Ovary (tissue), 10 donors: ENCODE measurements around the gene NMS. TPM values are rescaled to one million over a fixed set of nuclear protein-coding genes. Genes with fewer than 3 reads are reported as not detected.

ENCODE experiments used
- DNase-seq, 5 donors: peaks; one replicate each; pipeline ENCODE4 v3.0.0-alpha.2; 2019 to 2020
- H3K27ac ChIP-seq, 2 donors: fragments of 200-600 bp; one replicate each; pipeline versions ENCODE4 v1.5.1 to v1.8.0; 2019 to 2022
- H3K27me3 ChIP-seq: fragments of 200-600 bp; one replicate; pipeline ENCODE4 v1.8.0; 2022
- H3K36me3 ChIP-seq: fragments of 200-600 bp; sonication (generic); one replicate; pipeline ENCODE4 v1.5.1; 2019
- H3K4me1 ChIP-seq: one replicate; pipeline ENCODE4 v1.8.1; 2013; ENCODE audit warnings: mild to moderate bottlenecking, moderate library complexity; ENCODE audit not compliant: insufficient read depth
- H3K4me3 ChIP-seq: fragments of 200-600 bp; sonication (generic); one replicate; pipeline ENCODE4 v1.5.1; 2017
- H3K9me3 ChIP-seq, 2 donors: fragments of 200-600 bp in 1 of 2; sonication (generic) in 1 of 2; one replicate each; pipeline versions ENCODE4 v1.5.1 to v1.8.1; 2013 to 2019; ENCODE audit warnings: mild to moderate bottlenecking in 1 of 2, moderate library complexity in 1 of 2
- EP300 ChIP-seq: sonication (generic); formaldehyde crosslinking; IDR thresholded peaks from one replicate; pipeline ENCODE4 v1.6.1; 2017; ENCODE audit warnings: antibody characterized with exemption
- POLR2A ChIP-seq: fragments of 450-650 bp; IDR thresholded peaks from one replicate; pipeline ENCODE4 v1.6.1; 2017; ENCODE audit warnings: antibody characterized with exemption, mild to moderate bottlenecking, moderate library complexity
- WGBS, 3 donors: extraction: QIAGEN DNeasy Blood & Tissue Kit in 1 of 3; methylation state at CpG; one replicate each; pipeline versions ENCODE4 v1.1.5 to v1.1.7; 2013 to 2017; 5-methylcytosine and 5-hydroxymethylcytosine counted together
- intact Hi-C, 4 donors: fragments of 100-400 bp; cut with DNase I; formaldehyde crosslinking; loops; one replicate each; pipeline versions ENCODE4 v1.11.0 to v1.15.1; 2022 to 2023
- long read RNA-seq, 3 donors: library from polyadenylated mRNA in 2 of 3; unstranded in 2 of 3; transcript quantifications; one replicate each; pipeline ENCODE4 v2.0.0 and lab custom pipeline, GENCODE V29; 2021 to 2026
- polyA plus RNA-seq, 2 donors: library from polyadenylated mRNA; stranded (reverse); fragments of 200-250 nt in 1 of 2; fragments of 350-450 nt in 1 of 2; fragmentation: Illumina TruSeq in 1 of 2; extraction: RNeasy Lipid Tissue Mini Kit (QIAGEN cat#74804) in 1 of 2; gene quantifications; one replicate each; pipeline ENCODE4 v1.2.3, GENCODE V29; 2013 to 2014
- total RNA-seq, 7 donors: library from RNA; depleted of rRNA in 2 of 7; stranded (reverse); fragments of >200 nt in 2 of 7; fragmentation: NEBNext Ultra II Directional in 3 of 7; extraction: Animal tissue kit (Norgen Biotek cat#: 25700) in 3 of 7; gene quantifications; one replicate each; pipeline versions ENCODE4 v1.1.0 to v1.2.4, GENCODE V29; 2016 to 2023
- TF ChIP-seq, protein P1 (sequence below), 3 donors: fragments of 450-650 bp in 2 of 3; fragments of 200-600 bp in 1 of 3; IDR thresholded peaks; one replicate each; pipeline versions ENCODE4 v1.5.1 to v1.8.0; 2016 to 2022; ENCODE audit warnings: antibody characterized with exemption in 3 of 3, mild to moderate bottlenecking in 1 of 3
- donor health status: DM: no; HTN: no; CAD: no; lungs with moderate emphysema.
- donor health status: DM: no; HTN: no; CAD: no.
- donor health status: Bipolar disorder and iron deficiency.
- donor health status: DM: yes; HTN: yes; CAD: no.
- donor health status: DM: no; HTN: no; CAD: no.
- donor health status: DM: yes; HTN: yes; CAD: no.

The NMS gene, protein sequence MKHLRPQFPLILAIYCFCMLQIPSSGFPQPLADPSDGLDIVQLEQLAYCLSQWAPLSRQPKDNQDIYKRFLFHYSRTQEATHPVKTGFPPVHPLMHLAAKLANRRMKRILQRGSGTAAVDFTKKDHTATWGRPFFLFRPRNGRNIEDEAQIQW
- not detected for total RNA-seq
- polyA plus RNA-seq, result not detected
- long read RNA-seq, donor 1, result 0 reads
- long read RNA-seq, donor 2, result 0 reads
- long read RNA-seq, donor 3, result 0 reads

DNA sequence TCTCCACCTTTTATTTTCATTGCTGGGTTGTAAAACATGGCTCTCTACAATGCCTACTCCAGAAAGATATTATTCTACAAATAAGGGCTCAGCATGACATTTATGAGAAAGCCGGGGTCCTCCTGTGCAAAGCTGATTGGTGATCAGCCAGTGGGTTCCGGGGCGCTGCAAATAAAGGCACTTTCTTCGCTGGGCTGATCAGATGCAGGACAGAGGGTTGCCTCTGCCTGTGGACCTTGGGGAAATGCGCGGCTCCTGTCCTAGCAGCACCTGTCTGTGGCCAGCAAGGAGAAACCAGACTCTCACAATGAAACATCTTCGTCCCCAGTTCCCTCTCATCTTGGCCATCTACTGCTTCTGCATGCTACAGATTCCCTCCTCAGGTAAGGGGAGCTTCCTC is at the start of gene NMS:
NMS (plus strand) TSS at position 301 of the 400 bp plus-strand sequence; CDS start at position 308, 7 bp downstream.
- H3K9me3 ChIP-seq, result no peaks in the 10 kb centered on the region
- H3K4me1 ChIP-seq, result no peaks in the 10 kb centered on the region
- WGBS, 3 donors, result 76 to 83% (median 81%) methylated on average over 7 of the region's 7 CpGs
- intact Hi-C loops, result no loop called here
- no peak within 1 kb of the TSS for H3K27ac ChIP-seq
- H3K27me3 ChIP-seq, result no peaks in the 10 kb centered on the region
- no peak for TF ChIP-seq EP300
- no peak for TF ChIP-seq POLR2A
- TF ChIP-seq, protein P1, sequence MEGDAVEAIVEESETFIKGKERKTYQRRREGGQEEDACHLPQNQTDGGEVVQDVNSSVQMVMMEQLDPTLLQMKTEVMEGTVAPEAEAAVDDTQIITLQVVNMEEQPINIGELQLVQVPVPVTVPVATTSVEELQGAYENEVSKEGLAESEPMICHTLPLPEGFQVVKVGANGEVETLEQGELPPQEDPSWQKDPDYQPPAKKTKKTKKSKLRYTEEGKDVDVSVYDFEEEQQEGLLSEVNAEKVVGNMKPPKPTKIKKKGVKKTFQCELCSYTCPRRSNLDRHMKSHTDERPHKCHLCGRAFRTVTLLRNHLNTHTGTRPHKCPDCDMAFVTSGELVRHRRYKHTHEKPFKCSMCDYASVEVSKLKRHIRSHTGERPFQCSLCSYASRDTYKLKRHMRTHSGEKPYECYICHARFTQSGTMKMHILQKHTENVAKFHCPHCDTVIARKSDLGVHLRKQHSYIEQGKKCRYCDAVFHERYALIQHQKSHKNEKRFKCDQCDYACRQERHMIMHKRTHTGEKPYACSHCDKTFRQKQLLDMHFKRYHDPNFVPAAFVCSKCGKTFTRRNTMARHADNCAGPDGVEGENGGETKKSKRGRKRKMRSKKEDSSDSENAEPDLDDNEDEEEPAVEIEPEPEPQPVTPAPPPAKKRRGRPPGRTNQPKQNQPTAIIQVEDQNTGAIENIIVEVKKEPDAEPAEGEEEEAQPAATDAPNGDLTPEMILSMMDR (IDR thresholded peaks at IDR 0.05), result no peak
- DNase-seq, result no peak
- H3K36me3 ChIP-seq, result no peaks in the 10 kb centered on the region
- H3K4me3 ChIP-seq, result no peak within 1 kb of the TSS

DNA sequence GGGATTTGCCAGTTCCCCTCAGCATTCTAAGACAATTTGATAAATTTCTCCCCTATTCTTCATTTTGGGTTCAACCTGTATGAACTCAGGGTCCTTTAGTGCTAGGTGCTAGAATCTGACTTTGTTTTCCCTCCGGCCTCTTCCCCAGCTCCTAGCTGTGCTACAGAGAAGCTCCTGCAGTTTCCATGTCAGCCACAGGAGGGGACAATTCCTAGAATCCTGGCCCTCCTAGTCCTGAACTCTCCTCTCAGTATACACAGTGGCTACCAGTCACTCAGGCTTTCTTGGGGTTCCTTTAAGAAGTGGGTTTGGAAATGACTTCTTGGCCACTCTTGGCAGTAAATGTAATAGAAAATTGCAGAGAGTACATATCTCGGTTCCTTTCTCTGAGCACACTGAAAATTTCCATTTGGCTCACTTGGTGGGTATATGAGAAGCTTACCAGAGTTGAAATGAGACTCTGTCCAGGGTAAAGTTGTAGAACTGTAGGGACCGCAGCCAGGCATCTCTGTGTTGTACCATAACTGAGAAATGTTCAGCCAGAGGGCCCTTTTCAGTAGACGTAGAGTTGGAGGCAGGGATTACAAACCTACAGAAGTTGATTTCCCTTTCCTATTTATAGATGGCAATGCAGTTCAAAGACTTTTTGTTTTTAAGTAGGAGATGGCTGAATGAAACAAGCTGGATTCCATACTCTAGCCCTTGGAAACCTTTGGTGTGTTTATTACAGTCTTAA is 47.8 kb upstream of the NMS start:
- DNase-seq, result no peak
- H3K36me3 ChIP-seq, result no peaks in the 10 kb centered on the region
- no peak overlapping the region for H3K4me3 ChIP-seq
- H3K4me1 ChIP-seq, result no peaks in the 10 kb centered on the region
- H3K27me3 ChIP-seq, result no peaks in the 10 kb centered on the region
- TF ChIP-seq, protein P1 (IDR thresholded peaks at IDR 0.05), result no peak
- TF ChIP-seq EP300 (no peak), POLR2A (no peak)
- 61 to 69% (median 63%) methylated on average over 4 of the region's 4 CpGs for WGBS, 3 donors
- H3K27ac ChIP-seq, result no peak overlapping the region
- intact Hi-C loops, result loop anchor here in 2 of 4 donors (10.0 kb wide), 1 partner anchor 562 kb away; no protein-coding TSS in a partner anchor
- H3K9me3 ChIP-seq, result no peaks in the 10 kb centered on the region

DNA sequence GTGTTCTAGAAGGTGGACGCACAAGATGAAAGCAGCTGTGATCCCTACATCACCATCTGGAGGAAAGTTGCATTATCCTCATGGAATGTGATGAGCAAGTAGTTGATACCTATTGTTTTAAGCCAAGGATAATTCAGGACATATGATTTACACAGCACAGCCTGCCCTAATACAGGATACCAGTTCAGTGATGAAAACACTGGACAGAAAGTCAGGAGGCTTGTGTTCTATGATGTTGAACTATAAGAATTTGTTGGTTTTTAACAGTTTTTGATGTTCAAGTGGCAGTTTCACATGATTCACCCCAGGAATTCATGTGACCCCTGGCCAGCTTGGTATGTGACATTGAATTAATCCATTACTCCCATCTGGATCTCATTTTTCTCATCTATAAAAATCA is 46.7 kb upstream of the NMS start:
- WGBS, 3 donors, result 74 to 81% (median 76%) methylated on average over 1 of the region's 1 CpG
- H3K27ac ChIP-seq, result no peak overlapping the region
- intact Hi-C loops, result loop anchor here in 2 of 4 donors (10.0 kb wide), 1 partner anchor 561 kb away; no protein-coding TSS in a partner anchor

DNA sequence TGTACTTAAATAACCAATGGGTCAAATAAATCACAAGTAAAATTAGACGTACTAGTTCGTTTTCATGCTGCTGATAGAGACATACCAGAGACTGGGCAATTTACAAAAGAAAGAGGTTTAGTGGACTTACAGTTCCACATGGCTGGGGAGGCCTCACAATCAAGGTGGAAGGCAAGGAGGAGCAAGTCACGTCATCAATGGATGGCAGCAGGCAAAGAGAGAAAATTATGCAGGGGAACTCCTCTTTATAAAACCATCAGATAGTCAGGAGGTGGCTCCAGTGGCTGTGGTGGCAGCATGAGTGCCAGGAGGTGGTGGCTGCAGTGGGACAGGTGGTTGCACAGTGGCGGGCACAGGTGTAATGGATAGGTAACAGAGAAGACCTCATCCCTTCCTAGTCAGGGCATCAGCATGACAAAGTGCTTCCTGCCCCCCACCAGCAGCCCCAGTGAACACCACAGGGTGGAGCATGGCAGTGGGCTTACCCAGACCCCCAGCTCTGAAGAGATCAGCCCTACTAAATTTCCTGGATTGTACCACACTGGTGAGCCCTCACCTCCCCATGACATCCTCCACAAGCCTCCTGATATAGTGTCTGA is 45.9 kb upstream of the NMS start:
- intact Hi-C loops, result loop anchor here in 2 of 4 donors (10.0 kb wide), 1 partner anchor 560 kb away; no protein-coding TSS in a partner anchor
- Histone ChIP-seq H3K9me3 (no peaks in the 10 kb centered on the region), H3K4me3 (no peak overlapping the region), H3K4me1 (no peaks in the 10 kb centered on the region), H3K27ac (no peak overlapping the region), H3K36me3 (no peaks in the 10 kb centered on the region), H3K27me3 (no peaks in the 10 kb centered on the region)
- no peak for TF ChIP-seq EP300
- TF ChIP-seq, protein P1 (IDR thresholded peaks at IDR 0.05), result no peak
- no peak for TF ChIP-seq POLR2A
- no peak for DNase-seq
- WGBS, 3 donors, result 75 to 85% (median 79%) methylated on average over 4 of the region's 4 CpGs

More for the DNA sequence above, 46.7 kb upstream of the NMS start:
- TF ChIP-seq, protein P1 (IDR thresholded peaks at IDR 0.05), result no peak
- TF ChIP-seq POLR2A, result no peak
- TF ChIP-seq EP300, result no peak
- Histone ChIP-seq H3K4me3 (no peak overlapping the region), H3K4me1 (no peaks in the 10 kb centered on the region), H3K27me3 (no peaks in the 10 kb centered on the region), H3K36me3 (no peaks in the 10 kb centered on the region), H3K9me3 (no peaks in the 10 kb centered on the region)
- no peak for DNase-seq
